NB4 (cell line): ENCODE results near the gene SCYGR1.

Source experiments
- POLR2A ChIP-seq: IDR thresholded peaks from 2 replicates; pipeline ENCODE4 v1.6.1; 2011; ENCODE audit warnings: mild to moderate bottlenecking; ENCODE audit not compliant: insufficient read length; ENCODE audit errors: extremely low read depth
- TF ChIP-seq, protein P1 (sequence below): IDR thresholded peaks from one replicate; pipeline ENCODE4 v1.5.1; 2012; ENCODE audit warnings: low read depth, low read length
- TF ChIP-seq, protein P2 (sequence below): IDR thresholded peaks from 2 replicates; pipeline ENCODE4 v1.6.1; 2011; ENCODE audit warnings: low read depth, low read length

DNA sequence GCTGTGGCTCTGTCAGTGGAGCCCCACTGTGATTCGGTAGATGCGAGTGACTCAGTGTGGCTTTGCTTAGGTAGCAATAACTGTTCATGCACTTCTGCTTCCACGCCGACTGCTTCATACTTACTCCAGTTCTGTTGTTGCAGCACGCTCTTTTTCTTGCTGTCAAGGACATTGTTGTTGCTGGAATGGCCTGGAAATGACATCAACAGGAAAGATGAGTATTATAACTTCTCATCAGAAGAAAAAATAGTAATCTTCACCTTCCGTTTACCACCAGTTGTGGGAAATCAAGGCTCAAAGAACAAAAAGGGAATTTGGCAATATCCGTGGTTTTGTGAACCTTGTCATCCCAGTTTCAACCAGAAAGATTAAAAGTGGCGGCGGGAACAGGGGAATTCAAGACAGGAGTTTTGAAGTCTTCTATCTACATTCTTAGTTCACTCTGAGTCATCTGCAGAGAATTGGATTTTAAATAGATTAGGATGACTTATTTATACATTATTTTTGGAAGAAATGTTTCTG lies 16.9 kb downstream of the SCYGR1 start:
- TF ChIP-seq, protein P1, sequence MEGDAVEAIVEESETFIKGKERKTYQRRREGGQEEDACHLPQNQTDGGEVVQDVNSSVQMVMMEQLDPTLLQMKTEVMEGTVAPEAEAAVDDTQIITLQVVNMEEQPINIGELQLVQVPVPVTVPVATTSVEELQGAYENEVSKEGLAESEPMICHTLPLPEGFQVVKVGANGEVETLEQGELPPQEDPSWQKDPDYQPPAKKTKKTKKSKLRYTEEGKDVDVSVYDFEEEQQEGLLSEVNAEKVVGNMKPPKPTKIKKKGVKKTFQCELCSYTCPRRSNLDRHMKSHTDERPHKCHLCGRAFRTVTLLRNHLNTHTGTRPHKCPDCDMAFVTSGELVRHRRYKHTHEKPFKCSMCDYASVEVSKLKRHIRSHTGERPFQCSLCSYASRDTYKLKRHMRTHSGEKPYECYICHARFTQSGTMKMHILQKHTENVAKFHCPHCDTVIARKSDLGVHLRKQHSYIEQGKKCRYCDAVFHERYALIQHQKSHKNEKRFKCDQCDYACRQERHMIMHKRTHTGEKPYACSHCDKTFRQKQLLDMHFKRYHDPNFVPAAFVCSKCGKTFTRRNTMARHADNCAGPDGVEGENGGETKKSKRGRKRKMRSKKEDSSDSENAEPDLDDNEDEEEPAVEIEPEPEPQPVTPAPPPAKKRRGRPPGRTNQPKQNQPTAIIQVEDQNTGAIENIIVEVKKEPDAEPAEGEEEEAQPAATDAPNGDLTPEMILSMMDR, result no peak
- no peak for TF ChIP-seq POLR2A
- TF ChIP-seq, protein P2, sequence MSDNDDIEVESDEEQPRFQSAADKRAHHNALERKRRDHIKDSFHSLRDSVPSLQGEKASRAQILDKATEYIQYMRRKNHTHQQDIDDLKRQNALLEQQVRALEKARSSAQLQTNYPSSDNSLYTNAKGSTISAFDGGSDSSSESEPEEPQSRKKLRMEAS, result no peak
